Neural progenitor cell (in vitro differentiated cells): ENCODE measurements around the gene ABTB2.

Source experiments
- CTCF ChIP-seq: fragments of 200-600 bp; sonication (generic); IDR thresholded peaks from 2 replicates; pipeline ENCODE4 v1.5.1; 2017; ENCODE audit warnings: antibody characterized with exemption, mild to moderate bottlenecking
- EZH2 ChIP-seq: fragments of 200-600 bp; sonication (generic); IDR thresholded peaks from 2 replicates; pipeline ENCODE4 v1.6.1; 2017; ENCODE audit warnings: antibody characterized with exemption, mild to moderate bottlenecking, moderate library complexity
- EZH2phosphoT487 ChIP-seq: fragments of 200-600 bp; sonication (generic); IDR thresholded peaks from 2 replicates; pipeline ENCODE4 v1.6.1; 2017; ENCODE audit warnings: antibody characterized with exemption

GRCh38 chr11:34174412-34175041, 183.3 kb downstream of the ABTB2 start:
- TF ChIP-seq EZH2 (no peak), CTCF (peak; percentile 83), EZH2phosphoT487 (no peak)
